MG63 (cell line): ENCODE data around the gene GAS5. TPM values are rescaled to one million over a fixed set of nuclear protein-coding genes. Genes with fewer than 3 reads are reported as not detected.
"Not testable (repeated sequence)": the region's sequence is repeated elsewhere in the genome, so short reads cannot be mapped to it uniquely, and the experiment has no call there.

ENCODE experiments used
- DNase-seq: peaks from one replicate; pipeline ENCODE4 v3.0.0-alpha.2; 2020
- H3K27me3 ChIP-seq: fragments of 250-450 bp; sonication (Bioruptor Pico); 2 replicates; pipeline ENCODE4 v1.5.1; 2020; ENCODE audit warnings: mild to moderate bottlenecking, moderate library complexity
- H3K36me3 ChIP-seq: fragments of 250-450 bp; sonication (Bioruptor Pico); 2 replicates; pipeline ENCODE4 v1.5.1; 2020; ENCODE audit warnings: mild to moderate bottlenecking, moderate library complexity
- H3K4me3 ChIP-seq: fragments of 250-450 bp; sonication (Bioruptor Pico); 2 replicates; pipeline ENCODE4 v1.5.1; 2020; ENCODE audit warnings: mild to moderate bottlenecking, moderate library complexity
- H3K9me3 ChIP-seq: fragments of 250-450 bp; sonication (Bioruptor Pico); 2 replicates; pipeline ENCODE4 v1.5.1; 2020; ENCODE audit warnings: mild to moderate bottlenecking, moderate library complexity
- total RNA-seq: library from RNA; depleted of rRNA; stranded (reverse); fragments of >200 nt; shearing (Covaris generic); gene quantifications from 2 replicates; pipeline ENCODE4 v1.2.3, GENCODE V29; 2014; ENCODE audit warnings: low replicate concordance

The GAS5 gene
- total RNA-seq, 1 experiment from 2014 or later, result 531 TPM

GRCh38 chr1:173878251-173878650 lies 10.5 kb upstream of the GAS5 start:
- no peaks in the 10 kb centered on the region for H3K27me3 ChIP-seq
- no peak for DNase-seq
- H3K4me3 ChIP-seq, result no peak overlapping the region
- H3K36me3 ChIP-seq, result peaks cover 26% of the 10 kb centered on the region
- H3K9me3 ChIP-seq, result no peaks in the 10 kb centered on the region

GRCh38 chr1:173876732-173877131 lies 8.9 kb upstream of the GAS5 start:
- Histone ChIP-seq H3K4me3 (no peak overlapping the region), H3K9me3 (no peaks in the 10 kb centered on the region), H3K27me3 (no peaks in the 10 kb centered on the region), H3K36me3 (peaks cover 29% of the 10 kb centered on the region)
- no peak for DNase-seq

- DNase-seq, result no peak
- no peaks in the 10 kb centered on the region for H3K9me3 ChIP-seq
Measured at GRCh38 chr1:173871500-173871899, 3.7 kb upstream of the GAS5 start.

GRCh38 chr1:173871091-173871490 lies 3.3 kb upstream of the GAS5 start:
- peaks cover 30% of the 10 kb centered on the region for H3K36me3 ChIP-seq
- H3K9me3 ChIP-seq, result no peaks in the 10 kb centered on the region
- H3K27me3 ChIP-seq, result no peaks in the 10 kb centered on the region
- H3K4me3 ChIP-seq, result no peak overlapping the region
- DNase-seq, result no peak

More at GRCh38 chr1:173871500-173871899, 3.7 kb upstream of the GAS5 start:
- Histone ChIP-seq H3K36me3 (peaks cover 28% of the 10 kb centered on the region), H3K27me3 (no peaks in the 10 kb centered on the region), H3K4me3 (no peak overlapping the region)

- Histone ChIP-seq H3K4me3 (no peak overlapping the region), H3K27me3 (no peaks in the 10 kb centered on the region), H3K36me3 (peaks cover 36% of the 10 kb centered on the region), H3K9me3 (no peaks in the 10 kb centered on the region)
- no peak for DNase-seq
Measured at GRCh38 chr1:173870252-173871075, 2.7 kb upstream of the GAS5 start.

GRCh38 chr1:173869021-173869359 lies 1.2 kb upstream of the GAS5 start:
- Histone ChIP-seq H3K9me3 (no peaks in the 10 kb centered on the region), H3K36me3 (peaks cover 46% of the 10 kb centered on the region), H3K27me3 (no peaks in the 10 kb centered on the region), H3K4me3 (peak overlapping the region; percentile 83)
- no peak for DNase-seq

- no peaks in the 10 kb centered on the region for H3K27me3 ChIP-seq
- DNase-seq, result peak; percentile 92
- H3K4me3 ChIP-seq, result peak within 1 kb of the TSS; percentile 83
- no peaks in the 10 kb centered on the region for H3K9me3 ChIP-seq
- peaks cover 47% of the 10 kb centered on the region for H3K36me3 ChIP-seq
Measured at GRCh38 chr1:173868266-173869020, 654 bp upstream of the GAS5 start, which contains the start of gene ZBTB37. Gene ZBTB37 (plus strand): TSS chr1:173868380. CDS start chr1:173870226, 1,846 bp downstream.

GRCh38 chr1:173867141-173867752 lies 542 bp downstream of the GAS5 start:
- Histone ChIP-seq H3K9me3 (no peaks in the 10 kb centered on the region), H3K36me3 (peaks cover 57% of the 10 kb centered on the region), H3K4me3 (peak overlapping the region; percentile 83), H3K27me3 (no peaks in the 10 kb centered on the region)
- DNase-seq, result no peak

- Histone ChIP-seq H3K36me3 (peaks cover 55% of the 10 kb centered on the region), H3K9me3 (no peaks in the 10 kb centered on the region), H3K27me3 (no peaks in the 10 kb centered on the region), H3K4me3 (peak overlapping the region; percentile 83)
- DNase-seq, result no peak
Measured at GRCh38 chr1:173866413-173867115, 1.2 kb downstream of the GAS5 start.

GRCh38 chr1:173865468-173866164 lies 2.2 kb downstream of the GAS5 start:
- peaks cover 60% of the 10 kb centered on the region for H3K36me3 ChIP-seq
- DNase-seq, result no peak
- no peaks in the 10 kb centered on the region for H3K9me3 ChIP-seq
- no peaks in the 10 kb centered on the region for H3K27me3 ChIP-seq
- peak overlapping the region; percentile 83 for H3K4me3 ChIP-seq

- Histone ChIP-seq H3K36me3 (peaks cover 65% of the 10 kb centered on the region), H3K27me3 (no peaks in the 10 kb centered on the region), H3K4me3 (peak overlapping the region; percentile 83), H3K9me3 (no peaks in the 10 kb centered on the region)
- no peak for DNase-seq
Measured at GRCh38 chr1:173864179-173864867, 3.5 kb downstream of the GAS5 start.

GRCh38 chr1:173863224-173864161 lies 4.3 kb downstream of the GAS5 start:
- DNase-seq, result no peak
- Histone ChIP-seq H3K9me3 (no peaks in the 10 kb centered on the region), H3K36me3 (peaks cover 71% of the 10 kb centered on the region), H3K27me3 (no peaks in the 10 kb centered on the region), H3K4me3 (peak overlapping the region; percentile 83)

- DNase-seq, result peak; percentile 19
Measured at GRCh38 chr1:173862769-173863223, 5.0 kb downstream of the GAS5 start.

GRCh38 chr1:173862146-173862768 lies 5.5 kb downstream of the GAS5 start:
- not testable (repeated sequence) for H3K9me3 ChIP-seq, H3K27me3 ChIP-seq, H3K4me3 ChIP-seq
- DNase-seq, result peak; percentile 52
- peaks cover 77% of the 10 kb centered on the region for H3K36me3 ChIP-seq

More at GRCh38 chr1:173862769-173863223, 5.0 kb downstream of the GAS5 start:
- H3K36me3 ChIP-seq, result peaks cover 77% of the 10 kb centered on the region
- no peaks in the 10 kb centered on the region for H3K27me3 ChIP-seq
- H3K4me3 ChIP-seq, result no peak overlapping the region
- no peaks in the 10 kb centered on the region for H3K9me3 ChIP-seq
